MG63 (cell line): ENCODE results near the gene ESPN. TPM values are rescaled to one million over a fixed set of nuclear protein-coding genes. Genes with fewer than 3 reads are reported as not detected.
A peak's percentile ranks its signal among the peaks of the same experiment; 100 is the strongest.
"Not testable (repeated sequence)": the region's sequence is repeated elsewhere in the genome, so short reads cannot be mapped to it uniquely, and the experiment has no call there.

Experiments
- DNase-seq: peaks from one replicate; pipeline ENCODE4 v3.0.0-alpha.2; 2020
- H3K27me3 ChIP-seq: fragments of 250-450 bp; sonication (Bioruptor Pico); 2 replicates; pipeline ENCODE4 v1.5.1; 2020; ENCODE audit warnings: mild to moderate bottlenecking, moderate library complexity
- H3K36me3 ChIP-seq: fragments of 250-450 bp; sonication (Bioruptor Pico); 2 replicates; pipeline ENCODE4 v1.5.1; 2020; ENCODE audit warnings: mild to moderate bottlenecking, moderate library complexity
- H3K4me3 ChIP-seq: fragments of 250-450 bp; sonication (Bioruptor Pico); 2 replicates; pipeline ENCODE4 v1.5.1; 2020; ENCODE audit warnings: mild to moderate bottlenecking, moderate library complexity
- H3K9me3 ChIP-seq: fragments of 250-450 bp; sonication (Bioruptor Pico); 2 replicates; pipeline ENCODE4 v1.5.1; 2020; ENCODE audit warnings: mild to moderate bottlenecking, moderate library complexity
- total RNA-seq: library from RNA; depleted of rRNA; stranded (reverse); fragments of >200 nt; shearing (Covaris generic); gene quantifications from 2 replicates; pipeline ENCODE4 v1.2.3, GENCODE V29; 2014; ENCODE audit warnings: low replicate concordance

Gene ESPN
- total RNA-seq, 1 experiment from 2014 or later, result not detected

DNA sequence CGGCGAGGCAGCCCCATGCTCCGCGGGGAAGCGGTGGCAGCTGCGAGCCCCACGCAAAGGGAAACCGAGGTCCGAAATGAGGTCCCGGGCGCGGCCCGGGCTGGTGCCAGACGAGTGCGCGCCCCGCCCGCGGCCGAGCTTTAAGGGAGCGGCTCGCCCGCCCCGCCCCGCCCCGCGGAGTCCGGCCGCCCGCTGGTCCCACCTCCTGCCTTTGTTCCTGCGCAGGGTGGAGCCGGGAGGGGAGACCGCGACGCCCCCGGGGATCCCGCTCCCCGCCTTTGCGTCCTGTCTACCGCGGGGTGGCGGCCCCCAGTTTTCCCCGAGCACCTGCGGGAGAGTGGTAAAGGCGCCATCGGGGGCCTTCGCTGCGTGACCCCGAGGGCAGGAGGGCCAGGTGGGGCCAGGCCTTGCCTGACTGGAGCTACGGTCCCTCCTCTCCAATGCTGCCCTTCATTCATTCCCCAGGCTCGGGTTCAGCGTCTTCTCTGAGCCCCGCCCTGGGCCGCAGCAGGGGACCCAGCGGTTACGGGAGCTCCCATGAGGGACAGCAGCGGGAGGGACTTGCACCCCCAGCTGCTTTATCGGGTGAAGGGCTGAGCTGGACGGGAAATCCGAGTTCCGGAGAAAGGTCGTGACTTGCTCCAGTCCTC is 4.6 kb upstream of the ESPN start, which contains the start of gene HES2:
Gene HES2 (minus strand): TSS at position 116 of the 650 bp plus-strand sequence. CDS start 99 bp downstream, at position 17.
- peaks cover 8% of the 10 kb centered on the region for H3K27me3 ChIP-seq
- DNase-seq, result peak; percentile 49
- H3K36me3 ChIP-seq, result no peaks in the 10 kb centered on the region
- H3K9me3 ChIP-seq, result no peaks in the 10 kb centered on the region
- peak within 1 kb of the TSS; percentile 41 for H3K4me3 ChIP-seq

DNA sequence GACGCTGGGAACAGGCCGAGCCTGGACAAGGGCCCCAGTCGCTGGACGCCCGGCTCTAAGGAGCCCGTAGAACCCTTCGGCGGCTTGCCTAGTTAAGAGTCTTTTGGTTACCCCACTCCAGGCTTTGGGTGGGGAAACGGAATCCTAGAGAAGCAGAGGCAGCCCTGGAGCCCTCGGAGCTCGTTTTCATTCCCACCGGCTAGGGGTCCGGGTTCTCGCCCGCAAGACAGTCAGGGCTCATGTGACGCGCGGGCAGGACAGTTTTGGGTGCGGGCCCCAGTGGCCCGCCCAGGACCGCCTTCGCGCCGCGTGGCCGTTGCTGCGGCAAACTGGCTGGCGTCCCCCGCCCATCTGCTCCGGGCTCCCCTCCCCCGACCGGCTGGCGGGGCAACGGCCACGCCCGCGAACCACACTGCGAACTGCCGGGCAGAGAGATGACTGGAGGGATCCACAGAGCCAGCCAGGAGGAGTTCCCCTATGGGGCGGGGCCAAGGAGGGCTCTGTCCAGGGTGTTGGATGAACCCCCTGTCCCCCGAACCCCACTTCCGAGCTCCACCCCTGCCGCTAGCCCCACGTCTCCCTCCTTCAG is 4.0 kb upstream of the ESPN start:
- H3K9me3 ChIP-seq, result no peaks in the 10 kb centered on the region
- H3K36me3 ChIP-seq, result no peaks in the 10 kb centered on the region
- H3K27me3 ChIP-seq, result peaks cover 6% of the 10 kb centered on the region
- no peak for DNase-seq
- no peak overlapping the region for H3K4me3 ChIP-seq

DNA sequence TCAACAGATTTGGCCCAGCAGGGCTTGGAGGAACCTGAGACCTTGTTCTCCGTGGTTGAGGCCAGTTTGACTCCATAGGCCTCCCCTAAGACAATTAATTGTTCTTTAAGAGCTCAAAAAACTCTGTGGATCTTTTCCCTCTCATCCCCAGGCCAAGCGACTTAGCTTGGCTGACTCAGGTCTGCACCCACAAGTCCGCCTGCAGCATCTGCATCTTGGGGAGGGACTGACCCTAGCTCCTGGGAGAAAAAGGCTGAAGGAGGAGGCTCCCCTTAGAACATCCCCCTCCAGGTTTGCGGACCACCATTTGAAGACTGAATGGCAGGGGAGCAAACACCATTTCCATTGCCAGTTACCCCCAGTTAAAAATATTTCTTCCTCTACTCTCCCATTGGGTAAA is 3.3 kb upstream of the ESPN start:
- Histone ChIP-seq H3K4me3 (no peak overlapping the region), H3K36me3 (no peaks in the 10 kb centered on the region), H3K9me3 (no peaks in the 10 kb centered on the region), H3K27me3 (peaks cover 6% of the 10 kb centered on the region)
- no peak for DNase-seq

DNA sequence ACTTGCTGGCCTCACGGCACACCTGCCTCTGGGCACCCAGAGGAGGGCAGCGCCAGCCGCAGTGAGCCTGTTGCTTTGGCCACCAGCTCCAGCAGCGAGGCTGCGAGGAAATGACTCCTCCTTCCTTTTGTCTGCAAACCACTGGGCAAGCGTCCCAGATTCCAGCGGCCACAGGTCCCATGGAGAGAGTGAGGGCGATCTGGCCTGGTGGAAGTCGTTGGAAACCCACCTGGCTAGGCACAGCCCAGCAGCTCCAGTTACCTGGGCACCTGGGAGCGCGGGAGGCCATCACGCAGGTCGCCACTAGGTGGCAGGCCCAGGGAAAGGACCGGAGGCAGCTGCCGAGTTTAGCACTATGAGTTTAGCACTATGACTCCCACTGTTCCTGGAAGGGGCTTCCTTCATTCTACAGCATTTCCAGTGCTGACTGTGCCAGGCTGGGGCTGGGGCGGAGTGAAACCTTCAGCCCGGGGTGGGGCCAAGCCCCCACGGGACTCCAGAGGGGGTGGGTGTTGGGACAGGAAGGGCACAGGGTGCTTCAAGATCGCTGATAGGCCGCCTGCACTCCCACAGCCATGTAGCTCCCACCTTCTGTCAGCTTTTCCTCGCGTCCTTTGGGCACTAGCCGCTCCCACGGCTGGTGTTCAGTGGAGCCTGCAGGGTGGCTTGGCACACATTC is 1.1 kb upstream of the ESPN start:
- Histone ChIP-seq H3K27me3 (peaks cover 6% of the 10 kb centered on the region), H3K4me3 (no peak overlapping the region), H3K9me3 (no peaks in the 10 kb centered on the region), H3K36me3 (no peaks in the 10 kb centered on the region)
- DNase-seq, result peak; percentile 82

DNA sequence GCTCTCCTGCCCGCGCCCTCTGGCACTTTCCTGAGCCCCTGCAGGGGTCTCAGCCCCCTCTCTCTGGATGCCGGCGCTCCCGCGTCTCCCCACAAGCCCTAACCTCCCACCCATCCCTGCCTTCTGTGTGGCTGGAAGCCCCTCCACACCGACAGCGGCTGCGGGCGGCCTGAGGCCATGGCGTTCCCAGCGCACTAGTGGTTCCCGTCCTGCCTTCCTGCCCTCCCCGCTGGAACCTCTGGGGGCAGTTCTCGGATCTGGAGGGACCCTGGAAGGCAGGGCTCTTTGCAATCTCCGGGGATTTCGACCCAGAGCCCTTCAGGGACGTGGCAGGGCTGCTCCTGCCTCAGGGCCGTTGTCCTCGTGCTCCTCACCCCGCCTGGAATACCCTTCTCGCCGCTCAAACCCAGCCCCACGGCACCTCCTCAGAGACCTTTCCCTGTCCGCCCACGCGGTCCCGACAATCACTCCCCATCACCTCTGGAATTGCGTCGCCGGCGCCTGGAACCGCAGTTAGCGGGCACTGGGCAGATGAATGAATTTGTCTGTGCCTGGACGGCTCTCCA is 493 bp upstream of the ESPN start:
- Histone ChIP-seq H3K4me3 (no peak overlapping the region), H3K27me3 (peaks cover 6% of the 10 kb centered on the region), H3K36me3 (no peaks in the 10 kb centered on the region), H3K9me3 (no peaks in the 10 kb centered on the region)
- no peak for DNase-seq

DNA sequence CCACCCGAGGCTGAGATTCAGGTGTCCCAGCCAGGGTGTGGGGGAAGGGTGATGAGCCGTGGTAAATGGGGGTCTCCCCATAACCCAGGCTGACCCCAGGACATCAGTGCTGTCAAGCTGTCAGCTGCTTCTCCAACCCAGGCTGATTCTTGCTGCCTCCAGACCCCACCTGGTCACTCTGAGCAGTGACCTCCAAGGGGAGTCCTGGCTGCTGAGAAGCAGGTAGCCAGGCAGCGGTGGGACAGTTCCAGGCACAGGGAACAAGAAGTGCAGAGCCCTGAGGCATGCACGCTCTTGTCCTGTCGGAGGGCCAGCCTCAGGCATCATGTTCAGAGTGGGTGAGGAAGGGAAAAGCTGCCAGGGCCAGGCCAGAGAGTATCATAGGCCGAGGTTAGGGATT is 1.1 kb downstream of the ESPN start:
- H3K9me3 ChIP-seq, result no peaks in the 10 kb centered on the region
- peaks cover 6% of the 10 kb centered on the region for H3K27me3 ChIP-seq
- no peak overlapping the region for H3K4me3 ChIP-seq
- no peaks in the 10 kb centered on the region for H3K36me3 ChIP-seq
- DNase-seq, result no peak

DNA sequence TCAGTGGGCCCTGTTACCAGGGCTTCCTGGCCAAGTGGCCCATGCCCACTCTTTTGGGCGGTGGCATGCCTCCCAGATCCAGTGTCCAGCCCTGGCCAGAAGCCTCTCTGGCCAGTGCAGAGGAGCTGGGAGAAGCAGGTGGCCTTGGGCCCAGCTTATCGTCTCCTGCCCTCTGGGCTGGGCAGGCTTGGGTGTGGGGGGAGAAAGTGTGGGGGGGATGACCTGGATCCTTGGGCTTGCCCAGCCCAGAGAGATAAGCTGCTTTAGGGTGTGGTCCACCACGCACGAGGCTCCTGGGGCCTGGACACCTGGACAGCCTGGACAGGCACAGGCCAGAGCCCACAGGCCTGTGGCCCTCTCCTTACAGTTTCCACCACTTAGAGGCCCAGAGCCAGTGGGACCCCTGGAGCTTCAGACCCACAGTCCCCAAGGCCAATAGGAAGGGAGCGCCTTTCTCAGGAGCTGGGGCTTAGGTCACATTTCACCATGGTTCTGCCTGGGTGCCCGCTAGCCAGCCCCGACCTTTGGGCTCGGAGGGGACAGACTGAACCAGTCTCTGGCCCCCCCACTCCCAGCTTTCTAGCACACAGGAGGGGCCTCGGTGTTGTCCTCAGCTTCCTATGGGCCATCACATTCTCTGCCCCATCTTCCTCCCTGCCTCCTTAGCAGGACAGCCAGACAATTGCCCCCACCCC is 1.8 kb downstream of the ESPN start:
- H3K9me3 ChIP-seq, result no peaks in the 10 kb centered on the region
- no peak overlapping the region for H3K4me3 ChIP-seq
- peaks cover 6% of the 10 kb centered on the region for H3K27me3 ChIP-seq
- H3K36me3 ChIP-seq, result no peaks in the 10 kb centered on the region
- no peak for DNase-seq

DNA sequence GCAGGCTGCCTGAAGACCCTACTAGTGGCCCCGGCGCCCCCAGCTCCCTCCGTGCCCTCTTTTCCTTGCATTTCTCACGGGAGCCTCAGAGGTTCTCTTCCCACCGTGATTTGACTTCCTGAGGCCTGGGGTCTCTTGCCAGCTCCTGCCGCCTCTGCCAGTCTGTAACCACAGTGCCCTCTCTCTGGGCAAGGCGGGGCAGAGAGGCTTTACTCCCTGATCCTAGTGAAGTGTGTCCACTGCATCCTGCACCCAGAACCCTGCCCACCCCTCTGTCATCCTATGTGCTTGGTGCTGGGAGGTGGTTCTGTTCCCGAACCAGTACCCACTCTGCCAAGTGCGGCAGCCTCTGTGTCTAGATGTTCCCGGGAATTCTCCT is 2.4 kb downstream of the ESPN start:
- no peak overlapping the region for H3K4me3 ChIP-seq
- no peaks in the 10 kb centered on the region for H3K36me3 ChIP-seq
- H3K9me3 ChIP-seq, result no peaks in the 10 kb centered on the region
- DNase-seq, result no peak
- H3K27me3 ChIP-seq, result peaks cover 6% of the 10 kb centered on the region

DNA sequence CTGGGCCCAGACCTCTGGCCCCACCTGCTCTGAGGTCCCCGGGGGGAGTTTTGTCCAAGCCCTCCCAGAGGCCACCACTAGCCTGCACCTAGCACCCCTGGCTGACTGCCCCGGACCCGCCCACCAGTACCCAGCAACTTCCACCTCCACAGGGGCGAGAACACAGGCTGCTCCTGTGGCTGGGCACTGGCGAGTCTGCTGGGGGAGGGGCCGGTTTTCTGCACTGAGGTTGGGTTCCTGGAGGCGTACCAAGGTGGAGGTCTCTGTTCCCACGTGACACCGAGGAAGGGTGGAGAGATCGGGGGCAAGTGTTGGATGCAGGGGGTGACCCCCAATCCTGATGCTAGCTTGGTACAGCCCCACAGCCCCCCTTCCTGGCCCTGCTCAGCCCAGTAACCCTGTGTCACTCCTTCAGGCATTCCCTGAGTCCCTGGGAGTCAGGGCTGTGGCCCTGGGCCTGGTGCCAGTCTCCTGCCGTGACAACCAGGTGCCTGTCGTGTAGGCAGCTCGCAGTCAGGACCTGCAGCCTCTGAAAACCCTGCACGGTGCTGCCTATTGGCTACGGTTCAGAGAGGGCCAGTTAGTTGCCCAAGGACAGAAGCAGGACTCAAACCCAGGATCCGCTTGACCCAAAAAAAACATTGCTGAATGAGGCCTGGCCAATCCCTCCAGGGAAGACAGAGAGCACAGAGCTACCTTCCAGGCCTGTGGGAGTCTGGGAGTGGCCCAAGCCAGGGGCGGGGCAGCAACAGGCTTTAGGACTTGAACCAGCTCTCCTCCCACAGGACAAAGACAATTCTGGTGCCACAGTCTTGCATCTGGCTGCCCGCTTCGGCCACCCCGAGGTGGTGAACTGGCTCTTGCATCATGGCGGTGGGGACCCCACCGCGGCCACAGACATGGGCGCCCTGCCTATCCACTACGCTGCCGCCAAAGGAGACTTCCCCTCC is 3.1 kb downstream of the ESPN start:
- peaks cover 6% of the 10 kb centered on the region for H3K27me3 ChIP-seq
- no peak overlapping the region for H3K4me3 ChIP-seq
- H3K36me3 ChIP-seq, result no peaks in the 10 kb centered on the region
- no peaks in the 10 kb centered on the region for H3K9me3 ChIP-seq
- no peak for DNase-seq

DNA sequence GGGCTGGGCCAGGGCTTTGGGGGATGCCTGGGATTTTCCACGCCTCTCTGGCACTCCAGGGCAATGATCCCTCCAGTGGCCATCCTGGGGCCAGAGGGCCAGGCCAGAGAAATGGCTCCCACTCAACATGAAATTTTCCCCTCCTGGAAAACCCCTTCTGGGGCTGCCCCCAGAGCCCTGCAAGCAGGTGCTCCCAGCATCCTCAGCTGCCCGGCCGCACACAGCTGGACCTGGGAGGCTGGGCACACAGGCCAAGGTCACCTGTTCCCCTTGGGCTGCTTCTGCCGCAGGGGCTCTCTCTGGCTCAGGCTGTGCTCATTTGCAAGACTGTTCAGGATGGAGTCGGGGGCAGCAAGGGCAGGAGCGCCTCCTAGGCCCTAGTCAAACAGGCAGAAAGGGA is 3.9 kb downstream of the ESPN start:
- H3K9me3 ChIP-seq, DNase-seq, H3K4me3 ChIP-seq, H3K27me3 ChIP-seq, H3K36me3 ChIP-seq: not testable (repeated sequence)

DNA sequence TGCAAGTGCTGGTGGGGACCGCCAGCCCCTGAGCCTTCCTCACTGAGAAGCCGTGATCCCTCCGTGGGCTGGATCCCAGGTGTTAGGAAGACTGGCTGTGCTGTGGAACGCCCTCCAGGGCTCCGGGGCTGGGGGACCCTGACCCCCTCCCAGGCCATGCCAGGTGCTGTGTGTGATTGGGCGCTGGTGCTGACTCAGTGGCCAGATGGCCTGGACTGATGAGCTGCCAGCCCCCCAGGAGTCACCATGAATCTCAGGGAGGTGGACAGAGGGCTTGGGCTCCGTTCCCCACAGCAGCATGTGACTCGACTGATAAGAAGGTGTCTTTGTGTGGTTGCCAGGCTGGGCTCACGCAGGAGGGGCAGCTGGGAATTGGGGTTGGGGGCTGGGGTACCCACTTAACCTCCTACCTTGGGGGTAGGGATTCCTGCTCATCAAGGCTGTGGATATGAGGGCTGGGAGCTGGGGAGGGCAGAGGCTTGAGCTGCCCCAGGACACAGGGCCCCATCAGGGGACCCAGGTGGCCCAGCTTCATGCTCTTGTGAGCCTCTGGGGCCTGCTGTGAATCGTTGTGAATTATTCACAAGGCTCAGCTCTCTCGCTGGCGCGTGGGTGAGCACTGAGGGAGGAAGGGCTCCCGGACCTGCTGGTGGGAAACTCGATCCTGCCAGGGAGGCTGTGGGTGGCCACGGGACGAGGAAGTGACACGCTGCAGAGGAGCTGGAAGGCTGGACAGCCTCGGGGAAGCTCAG is 5.3 kb downstream of the ESPN start:
- DNase-seq, H3K36me3 ChIP-seq, H3K27me3 ChIP-seq: not testable (repeated sequence)

DNA sequence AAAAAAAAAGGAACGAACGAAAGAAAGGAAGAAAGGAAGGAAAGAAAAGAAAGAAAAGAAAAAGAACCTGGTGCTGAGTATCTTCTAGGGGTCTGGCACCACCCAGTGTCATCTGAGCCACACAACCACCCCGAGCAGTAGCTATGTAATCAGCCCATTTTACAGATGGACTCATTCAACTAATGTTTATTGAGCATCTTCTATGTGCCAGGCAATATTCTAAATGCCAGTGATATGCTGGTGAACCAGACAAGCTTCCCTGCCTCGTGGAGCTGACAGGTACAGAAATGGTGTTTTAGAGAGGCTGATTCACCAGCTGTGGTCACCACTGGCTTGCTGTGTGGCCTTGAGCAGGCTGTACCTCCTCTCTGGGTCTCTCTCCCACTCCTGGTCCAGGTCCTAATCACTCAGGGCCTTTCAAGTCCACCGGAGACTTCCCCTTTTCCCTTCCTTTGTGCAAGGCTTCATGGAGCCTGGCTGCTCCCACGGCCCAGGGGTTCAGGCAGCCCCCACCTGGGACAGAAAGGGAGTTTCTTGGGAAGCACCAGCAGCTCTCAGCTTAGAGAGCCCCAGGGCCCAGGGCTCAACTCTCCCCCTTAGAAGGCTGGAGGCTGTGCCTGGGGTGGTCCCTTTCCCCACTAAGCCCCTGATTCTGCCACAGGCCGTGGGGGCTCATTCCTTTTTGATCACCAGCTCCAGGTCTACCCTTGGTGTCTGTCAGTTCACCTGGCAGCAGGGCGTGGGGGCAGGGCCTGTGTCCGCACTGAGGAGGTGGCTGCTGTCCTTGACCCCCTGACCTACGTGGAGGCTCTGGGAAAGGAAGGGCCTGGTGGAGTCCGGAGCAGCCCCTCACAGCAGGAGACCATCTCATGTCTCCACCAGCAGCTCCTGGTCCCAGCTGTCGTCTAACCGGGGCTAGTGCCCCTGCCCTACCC is 7.3 kb downstream of the ESPN start:
- H3K36me3 ChIP-seq, H3K4me3 ChIP-seq, DNase-seq, H3K9me3 ChIP-seq, H3K27me3 ChIP-seq: not testable (repeated sequence)

More for the DNA sequence above, 5.3 kb downstream of the ESPN start:
- H3K9me3 ChIP-seq, H3K4me3 ChIP-seq: not testable (repeated sequence)

DNA sequence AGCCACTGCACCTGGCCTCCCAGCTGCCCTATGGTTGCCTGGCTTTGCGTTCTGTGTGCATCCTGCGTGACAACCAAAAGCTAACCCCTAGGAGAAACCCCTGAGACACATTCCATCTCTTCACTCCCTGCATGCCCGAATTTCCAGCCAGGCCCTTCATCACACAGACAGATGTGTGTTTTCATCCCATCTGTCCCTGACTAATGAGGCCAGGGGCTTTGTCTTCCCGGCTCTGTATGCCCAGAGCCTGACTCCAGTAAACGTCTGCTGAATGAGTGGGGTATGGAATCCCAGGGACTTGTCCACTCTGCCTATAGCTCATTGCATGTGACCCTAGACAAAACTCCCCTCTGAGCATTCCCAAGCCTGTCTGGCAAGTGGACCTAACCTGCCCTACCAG is 9.6 kb downstream of the ESPN start:
- no peaks in the 10 kb centered on the region for H3K36me3 ChIP-seq
- DNase-seq, result no peak
- H3K27me3 ChIP-seq, result no peaks in the 10 kb centered on the region
- no peak overlapping the region for H3K4me3 ChIP-seq
- no peaks in the 10 kb centered on the region for H3K9me3 ChIP-seq

DNA sequence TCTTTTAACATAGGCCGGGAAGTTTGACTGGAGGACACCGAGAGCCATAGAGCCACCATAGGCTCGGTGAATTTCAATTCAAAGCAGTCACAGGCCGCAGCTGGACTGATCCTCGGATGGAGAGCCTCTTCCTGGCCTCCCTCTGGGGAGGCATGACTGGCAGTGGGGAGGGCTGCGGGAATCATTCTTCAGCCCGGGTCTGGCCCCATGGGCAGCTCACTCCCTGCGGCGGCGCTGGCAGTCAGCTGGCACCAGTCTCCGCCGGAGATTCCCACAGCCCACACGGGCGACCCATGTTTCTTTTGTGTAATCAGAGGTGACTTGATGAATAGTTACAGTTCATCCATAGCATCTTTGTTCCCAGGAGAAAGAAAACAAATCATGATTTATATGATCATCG is 10.6 kb downstream of the ESPN start:
- no peak overlapping the region for H3K4me3 ChIP-seq
- DNase-seq, result no peak
- H3K9me3 ChIP-seq, result no peaks in the 10 kb centered on the region
- H3K36me3 ChIP-seq, result no peaks in the 10 kb centered on the region
- H3K27me3 ChIP-seq, result no peaks in the 10 kb centered on the region

DNA sequence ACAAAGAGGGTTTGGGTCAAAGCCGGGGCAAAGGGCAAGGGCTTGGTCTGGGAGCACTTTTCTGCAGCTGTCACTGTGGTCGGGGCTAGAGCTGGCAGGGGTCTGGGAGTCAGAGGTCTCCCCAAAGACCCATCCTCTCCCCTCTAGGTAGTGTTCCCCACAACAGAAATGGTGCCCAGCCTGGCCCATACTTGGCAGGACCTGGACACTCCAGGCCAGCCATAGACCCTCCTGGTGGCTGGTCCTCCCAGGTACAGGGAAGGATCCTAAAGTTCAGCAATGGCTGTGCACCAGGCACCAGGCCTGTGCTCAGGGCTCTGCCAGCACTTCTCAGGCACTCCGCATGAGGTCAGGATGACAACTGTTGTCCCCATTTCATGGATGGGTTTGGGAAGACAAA is 11.0 kb downstream of the ESPN start:
- Histone ChIP-seq H3K9me3 (no peaks in the 10 kb centered on the region), H3K36me3 (no peaks in the 10 kb centered on the region)

More for the DNA sequence above, 11.0 kb downstream of the ESPN start:
- Histone ChIP-seq H3K4me3 (no peak overlapping the region), H3K27me3 (no peaks in the 10 kb centered on the region)
- no peak for DNase-seq
